ENCODE data around the gene KCNMA1. TPM values are rescaled to one million over a fixed set of nuclear protein-coding genes. Genes with fewer than 3 reads are reported as not detected.

KCNMA1 gene
- total RNA-seq, 3 donors from 2014 or later = 13.6 to 37.8 (median 15.1) TPM

DNA sequence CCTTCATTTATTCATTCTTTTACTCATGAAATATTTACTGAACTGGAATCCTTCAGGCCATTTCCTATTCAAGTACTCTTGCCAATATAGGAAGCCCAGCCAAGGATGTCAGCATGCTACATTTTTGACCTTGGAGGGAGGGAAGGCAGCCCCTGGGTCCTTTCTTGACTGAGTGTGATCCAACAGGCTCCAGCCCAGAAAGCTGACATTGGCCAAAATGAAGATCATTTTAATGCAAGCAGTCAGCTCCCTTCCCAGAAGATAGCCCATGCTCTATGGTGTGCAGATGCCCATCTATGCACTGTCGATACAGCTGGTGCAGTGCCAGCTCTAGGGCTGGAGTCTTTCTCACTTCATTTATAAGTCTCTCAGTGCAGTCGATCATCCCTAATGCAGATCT, 646.0 kb downstream of the KCNMA1 start:
- TF ChIP-seq, protein P1, sequence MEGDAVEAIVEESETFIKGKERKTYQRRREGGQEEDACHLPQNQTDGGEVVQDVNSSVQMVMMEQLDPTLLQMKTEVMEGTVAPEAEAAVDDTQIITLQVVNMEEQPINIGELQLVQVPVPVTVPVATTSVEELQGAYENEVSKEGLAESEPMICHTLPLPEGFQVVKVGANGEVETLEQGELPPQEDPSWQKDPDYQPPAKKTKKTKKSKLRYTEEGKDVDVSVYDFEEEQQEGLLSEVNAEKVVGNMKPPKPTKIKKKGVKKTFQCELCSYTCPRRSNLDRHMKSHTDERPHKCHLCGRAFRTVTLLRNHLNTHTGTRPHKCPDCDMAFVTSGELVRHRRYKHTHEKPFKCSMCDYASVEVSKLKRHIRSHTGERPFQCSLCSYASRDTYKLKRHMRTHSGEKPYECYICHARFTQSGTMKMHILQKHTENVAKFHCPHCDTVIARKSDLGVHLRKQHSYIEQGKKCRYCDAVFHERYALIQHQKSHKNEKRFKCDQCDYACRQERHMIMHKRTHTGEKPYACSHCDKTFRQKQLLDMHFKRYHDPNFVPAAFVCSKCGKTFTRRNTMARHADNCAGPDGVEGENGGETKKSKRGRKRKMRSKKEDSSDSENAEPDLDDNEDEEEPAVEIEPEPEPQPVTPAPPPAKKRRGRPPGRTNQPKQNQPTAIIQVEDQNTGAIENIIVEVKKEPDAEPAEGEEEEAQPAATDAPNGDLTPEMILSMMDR (IDR thresholded peaks at IDR 0.05) = no peak
- TF ChIP-seq POLR2AphosphoS5 (IDR thresholded peaks at IDR 0.05) (no peak), POLR2A (IDR thresholded peaks at IDR 0.05) (no peak)
- intact Hi-C loops (cut with DNase I; ENCODE audit: low total_unique reads) = no loop called here
- no peak overlapping the region for H3K27ac ChIP-seq

DNA sequence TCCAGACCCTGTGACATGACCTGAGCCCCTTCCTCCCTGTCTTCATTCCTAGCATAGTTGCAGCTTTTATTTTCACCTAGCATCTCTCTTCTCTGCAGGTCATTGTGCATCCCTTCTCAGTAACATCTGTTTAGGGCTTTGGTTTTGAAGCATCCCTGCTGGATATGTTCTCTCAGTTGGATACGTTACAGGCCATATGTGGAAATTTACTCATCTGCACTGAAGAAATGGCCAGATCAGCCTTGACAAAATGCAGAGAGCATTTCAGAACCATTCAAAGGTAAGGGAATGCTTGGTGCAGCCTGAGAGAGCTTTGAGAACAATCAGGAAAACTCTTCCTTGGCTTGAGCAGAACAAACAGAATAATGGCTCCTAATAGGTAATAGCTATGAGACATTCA, 647.0 kb downstream of the KCNMA1 start:
- H3K27me3 ChIP-seq = no peaks in the 10 kb centered on the region
- no peak overlapping the region for H3K4me3 ChIP-seq
- no peaks in the 10 kb centered on the region for H3K9me3 ChIP-seq
- H3K36me3 ChIP-seq = no peaks in the 10 kb centered on the region
- TF ChIP-seq POLR2A (IDR thresholded peaks at IDR 0.05) (no peak), POLR2AphosphoS5 (IDR thresholded peaks at IDR 0.05) (no peak)
- TF ChIP-seq, protein P1 (IDR thresholded peaks at IDR 0.05) = no peak
- no peak overlapping the region for H3K27ac ChIP-seq
- intact Hi-C loops (cut with DNase I; ENCODE audit: low total_unique reads) = no loop called here
- no peaks in the 10 kb centered on the region for H3K4me1 ChIP-seq
- DNase-seq (ENCODE audit: low spot score in 2 of 2) = no peak

More for the DNA sequence above, 646.0 kb downstream of the KCNMA1 start:
- Histone ChIP-seq H3K4me3 (no peak overlapping the region), H3K36me3 (no peaks in the 10 kb centered on the region), H3K27me3 (no peaks in the 10 kb centered on the region), H3K9me3 (no peaks in the 10 kb centered on the region), H3K4me1 (no peaks in the 10 kb centered on the region)
- DNase-seq (ENCODE audit: low spot score in 2 of 2) = no peak

DNA sequence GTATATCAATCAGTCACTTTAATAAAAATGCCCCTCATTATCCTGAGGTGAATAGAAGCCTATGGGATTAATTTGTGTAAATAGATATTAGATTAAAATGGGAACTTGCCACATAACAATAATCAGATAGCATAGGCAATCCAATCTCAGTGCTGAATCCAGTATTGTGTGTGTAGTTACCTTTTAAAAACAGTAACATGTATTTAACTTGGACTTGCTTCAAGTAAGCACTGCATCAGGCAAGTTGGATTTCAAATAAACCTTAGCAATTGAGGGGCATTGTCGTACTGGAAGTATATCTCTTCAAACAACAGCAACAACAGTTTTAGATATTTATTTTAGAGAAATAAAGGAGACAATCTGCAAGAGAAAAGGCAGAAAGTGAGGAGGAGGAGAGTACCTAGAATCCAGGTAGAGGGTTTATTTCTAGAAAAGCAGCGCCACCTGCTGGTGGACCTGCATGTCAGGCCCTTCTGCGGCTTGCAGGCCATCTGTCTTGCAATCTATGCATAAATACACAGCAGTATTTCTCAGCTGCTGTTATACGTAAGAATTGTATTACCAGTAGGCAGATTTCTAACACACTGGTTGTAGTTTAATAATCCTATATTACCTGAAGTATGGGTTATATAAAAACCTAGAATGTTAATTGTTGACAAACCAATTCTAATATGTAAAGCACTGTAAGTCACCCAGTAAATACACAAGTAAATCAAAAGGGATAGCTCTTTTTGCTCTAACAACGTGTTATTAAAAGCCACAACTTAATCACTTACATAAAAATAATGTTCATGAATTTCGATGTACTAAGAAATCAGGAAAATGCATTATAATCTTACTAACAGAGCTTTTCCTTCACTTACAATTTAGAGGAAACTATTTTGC, 652.8 kb downstream of the KCNMA1 start:
- Histone ChIP-seq H3K27ac (no peak overlapping the region), H3K4me3 (no peak overlapping the region), H3K36me3 (no peaks in the 10 kb centered on the region), H3K9me3 (no peaks in the 10 kb centered on the region), H3K4me1 (no peaks in the 10 kb centered on the region), H3K27me3 (no peaks in the 10 kb centered on the region)
- TF ChIP-seq, protein P1 (IDR thresholded peaks at IDR 0.05) = peak; percentile 64 to 79 (median 71)
- no peak for TF ChIP-seq POLR2A (IDR thresholded peaks at IDR 0.05)
- DNase-seq (ENCODE audit: low spot score in 2 of 2) = peak; percentile 63 to 74
- intact Hi-C loops (cut with DNase I; ENCODE audit: low total_unique reads) = no loop called here

DNA sequence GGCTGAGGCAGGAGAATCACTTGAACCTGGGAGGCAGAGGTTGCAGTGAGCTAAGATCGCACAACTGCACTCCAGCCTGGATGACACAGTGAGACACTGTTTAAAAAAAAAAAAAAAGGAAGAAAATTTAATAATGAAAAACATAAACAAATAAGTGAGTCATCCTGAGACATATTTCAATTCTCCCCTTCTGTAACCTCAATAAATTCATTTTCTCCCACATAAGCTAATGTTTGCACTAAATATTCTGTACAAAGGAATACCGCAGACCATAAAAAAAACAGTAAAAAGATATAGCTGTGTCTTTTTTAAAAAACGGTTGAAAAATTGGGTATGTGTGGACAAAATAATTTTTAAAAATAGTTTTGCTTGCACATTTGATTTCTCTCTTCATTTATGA, 654.0 kb downstream of the KCNMA1 start:
- Histone ChIP-seq H3K27ac (no peak overlapping the region), H3K4me1 (no peaks in the 10 kb centered on the region), H3K4me3 (no peak overlapping the region), H3K9me3 (no peaks in the 10 kb centered on the region), H3K27me3 (no peaks in the 10 kb centered on the region), H3K36me3 (no peaks in the 10 kb centered on the region)
- intact Hi-C loops (cut with DNase I; ENCODE audit: low total_unique reads) = no loop called here
- no peak for DNase-seq (ENCODE audit: low spot score in 2 of 2)
- TF ChIP-seq, protein P1 (IDR thresholded peaks at IDR 0.05) = no peak
- TF ChIP-seq POLR2A (IDR thresholded peaks at IDR 0.05) (no peak), POLR2AphosphoS5 (IDR thresholded peaks at IDR 0.05) (no peak)

DNA sequence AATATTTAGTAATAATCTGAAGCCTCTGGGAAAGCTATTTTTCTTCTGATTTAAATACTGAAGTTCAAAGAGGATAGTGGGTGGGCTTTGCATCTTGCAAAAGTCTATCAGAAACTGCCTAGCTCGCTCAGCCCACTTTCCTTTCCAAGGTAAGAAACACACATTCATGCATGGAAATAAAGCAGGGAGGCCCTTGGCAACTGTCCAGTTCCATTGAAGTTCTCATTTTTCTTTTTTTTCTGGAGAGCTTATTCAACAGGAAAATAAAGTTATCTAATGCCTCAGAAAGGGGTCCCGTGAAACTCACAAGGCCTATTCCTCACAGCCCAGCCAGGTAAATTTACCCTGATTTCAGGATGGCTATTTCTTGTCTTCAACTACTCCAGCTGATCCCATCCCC, 654.9 kb downstream of the KCNMA1 start:
- no peak overlapping the region for H3K4me3 ChIP-seq
- no peaks in the 10 kb centered on the region for H3K27me3 ChIP-seq
- intact Hi-C loops (cut with DNase I; ENCODE audit: low total_unique reads) = no loop called here
- no peaks in the 10 kb centered on the region for H3K4me1 ChIP-seq
- TF ChIP-seq, protein P1 (IDR thresholded peaks at IDR 0.05) = no peak
- DNase-seq (ENCODE audit: low spot score in 2 of 2) = no peak
- H3K36me3 ChIP-seq = no peaks in the 10 kb centered on the region
- no peak overlapping the region for H3K27ac ChIP-seq
- no peaks in the 10 kb centered on the region for H3K9me3 ChIP-seq
